Neuronal stem cell (in vitro differentiated cells): Measurements from ENCODE around the gene SLIT3.
A peak's percentile ranks its signal among the peaks of the same experiment; 100 is the strongest.

ENCODE experiments used
- DNase-seq: peaks from one replicate; pipeline ENCODE4 v3.0.0-alpha.2; 2013; ENCODE audit warnings: low spot score
- H2AFZ ChIP-seq: one replicate; pipeline ENCODE4 v1.6.1; 2013; ENCODE audit warnings: mild to moderate bottlenecking, low read length, inconsistent platforms
- H2AK5ac ChIP-seq: 2 replicates; pipeline ENCODE4 v1.6.1; 2013; ENCODE audit warnings: low read depth, mild to moderate bottlenecking, inconsistent platforms, low read length, moderate library complexity, mixed read lengths
- H2BK120ac ChIP-seq: 2 replicates; pipeline ENCODE4 v1.6.1; 2013; ENCODE audit warnings: low read depth, mild to moderate bottlenecking, inconsistent platforms, low read length, moderate library complexity, mixed read lengths
- H2BK12ac ChIP-seq: one replicate; pipeline ENCODE4 v1.6.1; 2013; ENCODE audit warnings: low read length, inconsistent platforms
- H2BK15ac ChIP-seq: 2 replicates; pipeline ENCODE4 v1.6.1; 2013; ENCODE audit warnings: mild to moderate bottlenecking, low read length, inconsistent platforms, mixed read lengths
- H2BK5ac ChIP-seq: one replicate; pipeline ENCODE4 v1.6.1; 2013; ENCODE audit warnings: inconsistent platforms, mild to moderate bottlenecking, low read length, moderate library complexity
- H3K14ac ChIP-seq: one replicate; pipeline ENCODE4 v1.6.1; 2013; ENCODE audit warnings: low read length, inconsistent platforms
- H3K18ac ChIP-seq: 2 replicates; pipeline ENCODE4 v1.6.1; 2013; ENCODE audit warnings: low read length, inconsistent platforms
- H3K23ac ChIP-seq: 2 replicates; pipeline ENCODE4 v1.6.1; 2013; ENCODE audit warnings: low read depth, mild to moderate bottlenecking, mixed read lengths, low read length, inconsistent platforms; ENCODE audit not compliant: poor library complexity
- H3K27ac ChIP-seq: replicated peaks from 3 replicates; pipeline ENCODE4 v1.5.1; 2013; ENCODE audit warnings: low read length, inconsistent platforms
- H3K27me3 ChIP-seq, 3 experiments: 2 replicates each; pipeline ENCODE4 v1.6.1; 2013; ENCODE audit warnings: low read length in 3 of 3, mild to moderate bottlenecking in 2 of 3, inconsistent platforms in 1 of 3, low read depth in 1 of 3, mixed read lengths in 1 of 3, moderate library complexity in 1 of 3; ENCODE audit not compliant: control insufficient read depth in 3 of 3, insufficient read depth in 3 of 3
- H3K36me3 ChIP-seq, 2 donors: replicated peaks in 1 of 2; 2 replicates each; pipeline ENCODE4 v1.6.1; 2013; ENCODE audit warnings: low read length in 2 of 2; ENCODE audit not compliant: control insufficient read depth in 2 of 2, insufficient read depth in 2 of 2
- H3K4ac ChIP-seq: 2 replicates; pipeline ENCODE4 v1.6.1; 2013; ENCODE audit warnings: inconsistent platforms, mild to moderate bottlenecking, low read length, moderate library complexity
- H3K4me1 ChIP-seq, 2 donors: 1 replicate in 1 of 2; 2 replicates in 1 of 2; pipeline ENCODE4 v1.6.1; 2013; ENCODE audit warnings: low read length in 2 of 2, low read depth in 1 of 2; ENCODE audit not compliant: control insufficient read depth in 2 of 2, insufficient read depth in 1 of 2
- H3K4me2 ChIP-seq: one replicate; pipeline ENCODE4 v1.6.1; 2013; ENCODE audit warnings: mild to moderate bottlenecking, low read length, inconsistent platforms; ENCODE audit not compliant: insufficient read depth, poor library complexity, severe bottlenecking
- H3K4me3 ChIP-seq, 2 donors: 2 replicates each; pipeline ENCODE4 v1.5.1; 2013; ENCODE audit warnings: low read length in 2 of 2, mild to moderate bottlenecking in 2 of 2, inconsistent platforms in 1 of 2, moderate library complexity in 1 of 2
- H3K79me1 ChIP-seq: one replicate; pipeline ENCODE4 v1.6.1; 2013; ENCODE audit warnings: low read depth, mild to moderate bottlenecking, inconsistent platforms, low read length, moderate library complexity
- H3K9ac ChIP-seq: one replicate; pipeline ENCODE4 v1.6.1; 2013; ENCODE audit warnings: mild to moderate bottlenecking, low read depth, low read length, inconsistent platforms; ENCODE audit not compliant: poor library complexity
- H3K9me3 ChIP-seq, 2 donors: replicated peaks in 1 of 2; 2 replicates each; pipeline versions ENCODE3 to v1.6.1; 2013; ENCODE audit warnings: low read length in 2 of 2, mild to moderate bottlenecking in 2 of 2, inconsistent platforms in 1 of 2, low read depth in 1 of 2, mixed read lengths in 1 of 2, moderate library complexity in 1 of 2; ENCODE audit not compliant: control insufficient read depth in 2 of 2, insufficient read depth in 1 of 2
- H4K8ac ChIP-seq: one replicate; pipeline ENCODE4 v1.6.1; 2013; ENCODE audit warnings: low read depth, mild to moderate bottlenecking, inconsistent platforms, low read length, moderate library complexity
- H4K91ac ChIP-seq: one replicate; pipeline ENCODE4 v1.6.1; 2013; ENCODE audit warnings: low read length, low read depth, mild to moderate bottlenecking, inconsistent platforms; ENCODE audit not compliant: poor library complexity
- WGBS, 2 donors: extraction: QIAGEN DNeasy Blood & Tissue Kit; methylation state at CpG; one replicate each; pipeline ENCODE4 v1.1.7; 2013; ENCODE audit warnings: missing lambda C conversion rate in 2 of 2, mixed read lengths in 1 of 2; ENCODE audit not compliant: insufficient read length in 2 of 2, insufficient replicate concordance in 1 of 2; ENCODE audit errors: extremely low coverage in 2 of 2; 5-methylcytosine and 5-hydroxymethylcytosine counted together

SLIT3 gene

DNA sequence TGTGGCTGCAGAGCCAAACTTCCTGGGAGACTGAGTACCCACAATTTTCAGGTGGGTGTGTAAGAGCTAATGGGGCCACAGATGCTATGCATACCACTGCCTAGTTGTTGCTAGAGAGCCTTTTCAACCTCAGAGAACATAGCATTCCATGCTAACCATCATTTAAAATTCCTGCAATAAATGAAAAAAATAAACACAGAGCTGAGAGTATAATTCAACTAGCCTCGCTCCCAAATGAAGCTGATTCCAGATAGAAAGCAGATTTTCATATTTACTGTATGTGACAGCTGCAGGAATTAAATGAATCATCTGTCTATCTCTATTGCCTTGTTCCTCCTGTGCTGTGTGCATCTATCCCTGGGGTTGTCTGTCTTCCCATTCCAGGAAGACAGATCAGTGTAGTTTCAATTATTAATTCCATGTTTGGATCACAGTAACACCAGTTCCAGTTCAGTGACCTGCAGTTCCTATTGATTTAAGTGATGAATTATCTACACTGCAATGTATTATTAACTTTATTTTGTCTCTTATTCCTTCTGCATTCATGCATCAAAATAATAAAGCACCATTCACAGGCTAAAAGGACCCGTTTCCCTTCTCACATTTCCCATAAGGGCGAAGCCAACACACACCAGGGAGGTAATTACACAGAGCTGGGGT lies 324.5 kb downstream of the SLIT3 start:
- H3K9me3 ChIP-seq: no peaks in the 10 kb centered on the region
- no peak overlapping the region for H3K4ac ChIP-seq
- no peak overlapping the region for H2BK15ac ChIP-seq
- H2AFZ ChIP-seq: no peak overlapping the region
- H3K14ac ChIP-seq: no peak overlapping the region
- H3K36me3 ChIP-seq: no peaks in the 10 kb centered on the region
- H3K9ac ChIP-seq: no peak overlapping the region
- H3K18ac ChIP-seq: no peak overlapping the region
- no peak overlapping the region for H4K8ac ChIP-seq
- H3K4me1 ChIP-seq: no peaks in the 10 kb centered on the region
- H4K91ac ChIP-seq: no peak overlapping the region
- peaks cover 0 to 18% (median 0%) of the 10 kb centered on the region in 3 experiments for H3K27me3 ChIP-seq
- H3K27ac ChIP-seq: no peak overlapping the region
- no peak overlapping the region for H2BK5ac ChIP-seq
- DNase-seq: no peak
- H3K79me1 ChIP-seq: no peaks in the 10 kb centered on the region
- H3K4me2 ChIP-seq: no peak overlapping the region
- no peak overlapping the region for H2BK12ac ChIP-seq
- H3K23ac ChIP-seq: no peak overlapping the region
- no peak overlapping the region for H2AK5ac ChIP-seq
- WGBS, 2 donors: no CpG with 5 or more reads among the region's 3 CpGs
- H2BK120ac ChIP-seq: no peak overlapping the region
- H3K4me3 ChIP-seq: no peak overlapping the region

DNA sequence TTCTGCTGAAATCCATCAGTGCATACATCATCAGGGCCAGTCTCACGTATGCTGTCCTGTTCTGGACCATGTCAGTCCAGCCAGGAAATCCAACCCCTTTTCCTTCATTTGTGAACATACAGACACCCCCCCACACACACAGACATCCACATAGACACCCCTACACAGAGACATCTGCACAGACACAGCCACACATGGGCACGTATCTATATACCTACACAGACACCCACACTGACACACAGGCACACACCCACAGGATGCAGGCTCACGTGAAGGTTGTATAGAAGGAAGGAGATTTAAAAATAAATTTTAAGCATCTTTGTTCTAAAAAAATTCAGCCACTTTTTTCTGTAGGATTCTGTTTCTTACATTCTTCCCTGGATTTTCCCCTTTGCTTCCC lies 325.6 kb downstream of the SLIT3 start:
- no peak overlapping the region for H4K8ac ChIP-seq
- no peak overlapping the region for H3K27ac ChIP-seq
- H2AFZ ChIP-seq: no peak overlapping the region
- WGBS, 2 donors: no CpG with 5 or more reads among the region's 3 CpGs
- H3K4me1 ChIP-seq: no peaks in the 10 kb centered on the region
- H3K79me1 ChIP-seq: no peaks in the 10 kb centered on the region
- no peak overlapping the region for H3K4me2 ChIP-seq
- H3K9me3 ChIP-seq: no peaks in the 10 kb centered on the region
- no peak overlapping the region for H3K9ac ChIP-seq
- DNase-seq: no peak
- H2BK15ac ChIP-seq: no peak overlapping the region
- H3K4ac ChIP-seq: no peak overlapping the region
- no peaks in the 10 kb centered on the region for H3K36me3 ChIP-seq
- H2BK120ac ChIP-seq: no peak overlapping the region
- no peak overlapping the region for H3K18ac ChIP-seq
- no peak overlapping the region for H3K14ac ChIP-seq
- H3K27me3 ChIP-seq: peaks cover 0 to 18% (median 0%) of the 10 kb centered on the region in 3 experiments
- no peak overlapping the region for H4K91ac ChIP-seq
- no peak overlapping the region for H3K4me3 ChIP-seq
- no peak overlapping the region for H2BK12ac ChIP-seq
- no peak overlapping the region for H3K23ac ChIP-seq
- H2AK5ac ChIP-seq: no peak overlapping the region
- no peak overlapping the region for H2BK5ac ChIP-seq

GRCh38 chr5:168974082-168974481 lies 326.9 kb downstream of the SLIT3 start:
- H2AFZ ChIP-seq: no peak overlapping the region
- no peak overlapping the region for H4K8ac ChIP-seq
- H2BK5ac ChIP-seq: no peak overlapping the region
- H2BK15ac ChIP-seq: no peak overlapping the region
- no peak overlapping the region for H3K14ac ChIP-seq
- no peaks in the 10 kb centered on the region for H3K79me1 ChIP-seq
- no peak overlapping the region for H3K27ac ChIP-seq
- no peak overlapping the region for H3K18ac ChIP-seq
- H3K27me3 ChIP-seq: peaks cover 0 to 9% (median 0%) of the 10 kb centered on the region in 3 experiments
- no peak overlapping the region for H3K4me2 ChIP-seq
- no peak overlapping the region for H3K9ac ChIP-seq
- no peak overlapping the region for H3K4me3 ChIP-seq
- no peak for DNase-seq
- H3K4me1 ChIP-seq: no peaks in the 10 kb centered on the region
- no peaks in the 10 kb centered on the region for H3K36me3 ChIP-seq
- no peak overlapping the region for H2BK12ac ChIP-seq
- H3K9me3 ChIP-seq: no peaks in the 10 kb centered on the region
- H3K4ac ChIP-seq: no peak overlapping the region
- no peak overlapping the region for H3K23ac ChIP-seq
- H2BK120ac ChIP-seq: no peak overlapping the region
- no CpG with 5 or more reads among the region's 2 CpGs for WGBS, 2 donors
- H4K91ac ChIP-seq: no peak overlapping the region
- H2AK5ac ChIP-seq: no peak overlapping the region

GRCh38 chr5:168972731-168973130 lies 328.2 kb downstream of the SLIT3 start:
- H3K36me3 ChIP-seq: no peaks in the 10 kb centered on the region
- H2BK15ac ChIP-seq: no peak overlapping the region
- H2AK5ac ChIP-seq: no peak overlapping the region
- H3K4me1 ChIP-seq: no peaks in the 10 kb centered on the region
- no peak overlapping the region for H3K4me2 ChIP-seq
- H3K4me3 ChIP-seq: no peak overlapping the region
- H3K9me3 ChIP-seq: no peaks in the 10 kb centered on the region
- no CpG with 5 or more reads among the region's 3 CpGs for WGBS, 2 donors
- DNase-seq: no peak
- H2AFZ ChIP-seq: no peak overlapping the region
- H3K9ac ChIP-seq: peak overlapping the region; percentile 39
- no peak overlapping the region for H2BK5ac ChIP-seq
- no peak overlapping the region for H2BK120ac ChIP-seq
- H4K91ac ChIP-seq: no peak overlapping the region
- H4K8ac ChIP-seq: no peak overlapping the region
- H3K79me1 ChIP-seq: no peaks in the 10 kb centered on the region
- no peak overlapping the region for H3K4ac ChIP-seq
- H3K23ac ChIP-seq: no peak overlapping the region
- no peak overlapping the region for H2BK12ac ChIP-seq
- no peak overlapping the region for H3K14ac ChIP-seq
- H3K27ac ChIP-seq: no peak overlapping the region
- H3K27me3 ChIP-seq: peaks cover 0 to 7% (median 0%) of the 10 kb centered on the region in 3 experiments
- H3K18ac ChIP-seq: no peak overlapping the region
